GM12891 (cell line): ENCODE results near the gene ADGRL3.
"Not testable (repeated sequence)": the region's sequence is repeated elsewhere in the genome, so short reads cannot be mapped to it uniquely, and the experiment has no call there.

ENCODE experiments used
- POLR2A ChIP-seq: IDR thresholded peaks from 2 replicates; pipeline ENCODE4 v1.6.1; 2011; ENCODE audit warnings: low read depth, low read length, control low read depth
- POLR2AphosphoS5 ChIP-seq: IDR thresholded peaks from 2 replicates; pipeline ENCODE4 v1.6.1; 2011; ENCODE audit warnings: low read depth, low read length, control low read depth
- SPI1 ChIP-seq: IDR thresholded peaks from 2 replicates; pipeline ENCODE4 v1.6.1; 2011; ENCODE audit warnings: low read depth, low read length, control low read depth
- TAF1 ChIP-seq: IDR thresholded peaks from 2 replicates; pipeline ENCODE4 v1.6.1; 2011; ENCODE audit warnings: low read depth, low read length, control low read depth

GRCh38 chr4:61769444-61770167 is 569.5 kb downstream of the ADGRL3 start:
- TF ChIP-seq POLR2AphosphoS5, POLR2A, TAF1, SPI1: not testable (repeated sequence)
